H1 (cell line): ENCODE measurements around the gene GAPDHS. TPM values are rescaled to one million over a fixed set of nuclear protein-coding genes. Genes with fewer than 3 reads are reported as not detected.

Source experiments
- CTCF ChIA-PET: fragments of 300-600 bp; sonication (Branson Sonifier 250); formaldehyde crosslinking; loops from one replicate; lab custom pipeline; 2021; ENCODE audit not compliant: partially characterized antibody; lab: Charles Lee
- POLR2A ChIA-PET: fragments of 300-600 bp; sonication (Branson Sonifier 250); formaldehyde crosslinking; loops from one replicate; lab custom pipeline; 2021; ENCODE audit warnings: inconsistent platforms; ENCODE audit not compliant: partially characterized antibody; lab: Charles Lee
- DNase-seq, 2 experiments: peaks; one replicate each; pipeline versions ENCODE4 v3.0.0 to v3.0.0-alpha.2; 2010 to 2022; ENCODE audit warnings: low spot score in 2 of 2, low read depth in 1 of 2, mixed read lengths in 1 of 2
- FAIRE-seq: peaks from 2 replicates; lab custom pipeline; 2011; peaks lifted over from hg19 to GRCh38; lab: Jason Lieb, UNC
- H2AFZ ChIP-seq: 2 replicates; pipeline ENCODE4 v1.8.1; 2012; ENCODE audit warnings: low read length, inconsistent platforms
- H2AK5ac ChIP-seq: 2 replicates; pipeline ENCODE4 v1.6.1; 2013; ENCODE audit warnings: low read depth, low read length
- H2BK120ac ChIP-seq: replicated peaks from 2 replicates; pipeline ENCODE3; 2013; ENCODE audit warnings: low read depth, low read length, inconsistent platforms
- H2BK12ac ChIP-seq: 2 replicates; pipeline ENCODE4 v1.6.1; 2013; ENCODE audit warnings: low read depth, low read length
- H2BK15ac ChIP-seq: 2 replicates; pipeline ENCODE4 v1.6.1; 2013; ENCODE audit warnings: low read length
- H2BK20ac ChIP-seq: 2 replicates; pipeline ENCODE4 v1.6.1; 2013; ENCODE audit warnings: low read length
- H2BK5ac ChIP-seq: 2 replicates; pipeline ENCODE4 v1.6.1; 2013; ENCODE audit warnings: low read depth, low read length
- H3K14ac ChIP-seq: 2 replicates; pipeline ENCODE4 v1.6.1; 2013; ENCODE audit warnings: inconsistent platforms; ENCODE audit not compliant: insufficient read length
- H3K18ac ChIP-seq: 2 replicates; pipeline ENCODE4 v1.6.1; 2013; ENCODE audit warnings: low read length; ENCODE audit errors: extremely low read depth
- H3K23ac ChIP-seq: 2 replicates; pipeline ENCODE4 v1.6.1; 2013; ENCODE audit warnings: inconsistent platforms; ENCODE audit not compliant: insufficient read length
- H3K23me2 ChIP-seq: 2 replicates; pipeline ENCODE4 v1.6.1; 2013; ENCODE audit warnings: low read depth, low read length
- H3K27ac ChIP-seq: 2 replicates; pipeline ENCODE4 v1.6.1; 2011; ENCODE audit warnings: low read depth, low read length, inconsistent platforms
- H3K27me3 ChIP-seq, 4 experiments: replicated peaks in 1 of 4; 1 replicate in 1 of 4; 2 replicates in 3 of 4; pipeline versions ENCODE4 v1.6.1 to v1.8.1; 2011 to 2013; ENCODE audit warnings: low read length in 3 of 4, mild to moderate bottlenecking in 3 of 4, inconsistent platforms in 2 of 4, mixed read lengths in 2 of 4, moderate library complexity in 1 of 4; ENCODE audit not compliant: control insufficient read depth in 3 of 4, insufficient read depth in 3 of 4; ENCODE audit errors: extremely low read depth in 1 of 4
- H3K36me3 ChIP-seq, 4 experiments: 2 replicates each; pipeline versions ENCODE4 v1.6.1 to v1.8.1; 2011 to 2013; ENCODE audit warnings: mild to moderate bottlenecking in 4 of 4, low read length in 3 of 4, moderate library complexity in 2 of 4, control low read depth in 1 of 4, inconsistent platforms in 1 of 4; ENCODE audit not compliant: insufficient read depth in 4 of 4, control insufficient read depth in 2 of 4
- H3K4ac ChIP-seq: replicated peaks from 2 replicates; pipeline ENCODE3; 2013; ENCODE audit warnings: low read length, low read depth, mixed read lengths, inconsistent platforms; ENCODE audit not compliant: insufficient read length
- H3K4me1 ChIP-seq, 4 experiments: replicated peaks in 1 of 4; 1 replicate in 1 of 4; 2 replicates in 3 of 4; pipeline versions ENCODE4 v1.6.1 to v1.8.1; 2011 to 2013; ENCODE audit warnings: low read length in 3 of 4, inconsistent platforms in 2 of 4, mixed read lengths in 1 of 4; ENCODE audit not compliant: insufficient read depth in 4 of 4, control insufficient read depth in 3 of 4
- H3K4me2 ChIP-seq, 2 experiments: 2 replicates each; pipeline versions ENCODE4 v1.6.1 to v1.8.1; 2011 to 2013; ENCODE audit warnings: low read depth in 2 of 2, low read length in 2 of 2, control low read depth in 1 of 2, inconsistent platforms in 1 of 2, mild to moderate bottlenecking in 1 of 2; ENCODE audit not compliant: insufficient read depth in 1 of 2
- H3K4me3 ChIP-seq, 4 experiments: fragments of 200-600, 300-600 bp in 1 of 4; sonication (generic), shearing (Covaris generic), sonication (Bioruptor Twin) in 1 of 4; 2 replicates each; pipeline versions ENCODE4 v1.5.1 to v1.8.1; 2011 to 2016; ENCODE audit warnings: low read length in 4 of 4, low read depth in 3 of 4, control low read depth in 2 of 4, inconsistent platforms in 2 of 4, mild to moderate bottlenecking in 2 of 4, mixed read lengths in 1 of 4, moderate library complexity in 1 of 4; ENCODE audit not compliant: insufficient read depth in 2 of 4; ENCODE audit errors: extremely low read depth in 1 of 4
- H3K56ac ChIP-seq: replicated peaks from 2 replicates; pipeline ENCODE3; 2013; ENCODE audit warnings: low read depth, mild to moderate bottlenecking, mixed read lengths, low read length, inconsistent platforms; ENCODE audit not compliant: insufficient read length
- H3K79me1 ChIP-seq: 2 replicates; pipeline ENCODE4 v1.6.1; 2013; ENCODE audit warnings: low read depth, low read length, control low read depth
- H3K79me2 ChIP-seq, 2 experiments: 2 replicates each; pipeline versions ENCODE4 v1.6.1 to v1.8.1; 2012 to 2013; ENCODE audit warnings: low read length in 2 of 2, mild to moderate bottlenecking in 2 of 2, inconsistent platforms in 1 of 2; ENCODE audit not compliant: insufficient read depth in 2 of 2, control insufficient read depth in 1 of 2
- H3K9ac ChIP-seq, 4 experiments: replicated peaks in 1 of 4; 1 replicate in 1 of 4; 2 replicates in 3 of 4; pipeline versions ENCODE4 v1.6.1 to v1.8.1; 2011 to 2013; ENCODE audit warnings: low read depth in 3 of 4, low read length in 3 of 4, control low read depth in 2 of 4, mild to moderate bottlenecking in 2 of 4, moderate library complexity in 2 of 4, inconsistent platforms in 1 of 4; ENCODE audit errors: extremely low read depth in 1 of 4
- H3K9me3 ChIP-seq, 2 experiments: 2 replicates each; pipeline versions ENCODE4 v1.6.1 to v1.8.1; 2012 to 2013; ENCODE audit warnings: mild to moderate bottlenecking in 2 of 2, moderate library complexity in 2 of 2, control low read depth in 1 of 2, inconsistent platforms in 1 of 2, low read depth in 1 of 2, low read length in 1 of 2, mixed read lengths in 1 of 2; ENCODE audit not compliant: insufficient read depth in 2 of 2
- H4K20me1 ChIP-seq, 2 experiments: replicated peaks in 1 of 2; 2 replicates each; pipeline versions ENCODE3 to v1.8.1; 2011 to 2013; ENCODE audit warnings: inconsistent platforms in 2 of 2, low read length in 2 of 2, mild to moderate bottlenecking in 1 of 2; ENCODE audit not compliant: insufficient read depth in 2 of 2, control insufficient read depth in 1 of 2
- H4K5ac ChIP-seq: 2 replicates; pipeline ENCODE4 v1.6.1; 2013; ENCODE audit warnings: low read length, low read depth, mixed read lengths, inconsistent platforms; ENCODE audit not compliant: insufficient read length
- H4K8ac ChIP-seq: 2 replicates; pipeline ENCODE4 v1.8.0; 2013; ENCODE audit warnings: mild to moderate bottlenecking, moderate library complexity, low read length, inconsistent platforms; ENCODE audit not compliant: insufficient read depth; ENCODE audit errors: extremely low read depth
- H4K91ac ChIP-seq: replicated peaks from 2 replicates; pipeline ENCODE3; 2013; ENCODE audit warnings: low read length, mixed read lengths, inconsistent platforms; ENCODE audit not compliant: insufficient read length
- CBX5 ChIP-seq: fragments of 300-800, 300-1000 bp; sonication (generic); IDR thresholded peaks from 2 replicates; pipeline ENCODE4 v1.7.1; 2016; ENCODE audit warnings: antibody characterized with exemption, low read length, low read depth
- CREB1 ChIP-seq: IDR thresholded peaks from 2 replicates; pipeline ENCODE4 v1.6.1; 2012; ENCODE audit warnings: inconsistent platforms
- GTF2F1 ChIP-seq: IDR thresholded peaks from 2 replicates; pipeline ENCODE4 v1.6.1; 2012; ENCODE audit warnings: low read depth, low read length, improper control_type of control experiment, borderline replicate concordance
- KDM5A ChIP-seq: fragments of 200-600 bp; IDR thresholded peaks from 2 replicates; pipeline ENCODE4 v1.7.1; 2012; ENCODE audit warnings: mild to moderate bottlenecking, low read length, inconsistent platforms, mixed read lengths
- MAFK ChIP-seq: IDR thresholded peaks from 2 replicates; pipeline ENCODE4 v1.6.1; 2012; ENCODE audit warnings: low read depth, mild to moderate bottlenecking, improper control_type of control experiment, low read length
- POLR2AphosphoS5 ChIP-seq: IDR thresholded peaks from 2 replicates; pipeline ENCODE4 v1.6.1; 2011; ENCODE audit warnings: low read depth, low read length
- POU5F1 ChIP-seq: IDR thresholded peaks from 2 replicates; pipeline ENCODE4 v1.6.1; 2011; ENCODE audit warnings: low read depth, mild to moderate bottlenecking, low read length, moderate library complexity
- RNF2 ChIP-seq: fragments of 200-900, 300-1000 bp; sonication (generic); IDR thresholded peaks from 2 replicates; pipeline ENCODE4 v1.7.1; 2016; ENCODE audit warnings: borderline replicate concordance, low read depth, mild to moderate bottlenecking, antibody characterized with exemption, low read length; ENCODE audit not compliant: poor library complexity, severe bottlenecking; ENCODE audit errors: missing control alignments
- SIRT6 ChIP-seq: IDR thresholded peaks from one replicate; pipeline ENCODE4 v1.7.1; 2012; ENCODE audit warnings: low read length, inconsistent platforms
- SP2 ChIP-seq: IDR thresholded peaks from 2 replicates; pipeline ENCODE4 v1.6.1; 2012; ENCODE audit warnings: mild to moderate bottlenecking, low read length, inconsistent platforms
- TAF7 ChIP-seq: optimal IDR thresholded peaks from 2 replicates; pipeline ENCODE3; 2011; ENCODE audit warnings: low read depth, mild to moderate bottlenecking, inconsistent platforms, low read length, moderate library complexity, borderline replicate concordance
- TCF12 ChIP-seq: IDR thresholded peaks from 2 replicates; pipeline ENCODE4 v1.6.1; 2011; ENCODE audit warnings: low read depth, mild to moderate bottlenecking, low read length
- WGBS, 2 experiments: shearing (Covaris generic) in 1 of 2; methylation state at CpG; one replicate each; pipeline versions ENCODE4 v1.1.6 to v1.1.7; 2013 to 2015; ENCODE audit warnings: low lambda C conversion rate in 2 of 2, mixed read lengths in 2 of 2, inconsistent platforms in 1 of 2, low coverage in 1 of 2, missing lambda C conversion rate in 1 of 2; ENCODE audit not compliant: insufficient replicate concordance in 2 of 2, insufficient coverage in 1 of 2, insufficient read length in 1 of 2; ENCODE audit errors: extremely low coverage in 1 of 2, missing lambda C conversion rate in 1 of 2; 5-methylcytosine and 5-hydroxymethylcytosine counted together
- polyA plus RNA-seq, 7 experiments: library from polyadenylated mRNA; depleted of rRNA in 3 of 7; stranded (reverse) in 5 of 7; unstranded in 2 of 7; fragments of >200 nt in 5 of 7; fragments of 200-250 nt in 2 of 7; gene quantifications; 1 replicate in 5 of 7; 2 replicates in 1 of 7; 4 replicates in 1 of 7; pipeline versions ENCODE4 v1.2.1 to v1.2.3, GENCODE V29; 2011 to 2013; ENCODE audit warnings: missing spikeins in 2 of 7, mixed read lengths in 2 of 7
- total RNA-seq: library from RNA; stranded (reverse); fragmentation: NEBNext Ultra II Directional; extraction: Animal tissue kit (Norgen Biotek cat#: 25700); gene quantifications from 2 replicates; pipeline ENCODE4 v1.2.1, GENCODE V29; 2021

Gene GAPDHS
- total and polyA plus RNA-seq, 2 of the 8 experiments (the other 6 are each of a cell fraction or from before 2014, with no cell fraction given), result 0.26 TPM; not detected in 1

DNA sequence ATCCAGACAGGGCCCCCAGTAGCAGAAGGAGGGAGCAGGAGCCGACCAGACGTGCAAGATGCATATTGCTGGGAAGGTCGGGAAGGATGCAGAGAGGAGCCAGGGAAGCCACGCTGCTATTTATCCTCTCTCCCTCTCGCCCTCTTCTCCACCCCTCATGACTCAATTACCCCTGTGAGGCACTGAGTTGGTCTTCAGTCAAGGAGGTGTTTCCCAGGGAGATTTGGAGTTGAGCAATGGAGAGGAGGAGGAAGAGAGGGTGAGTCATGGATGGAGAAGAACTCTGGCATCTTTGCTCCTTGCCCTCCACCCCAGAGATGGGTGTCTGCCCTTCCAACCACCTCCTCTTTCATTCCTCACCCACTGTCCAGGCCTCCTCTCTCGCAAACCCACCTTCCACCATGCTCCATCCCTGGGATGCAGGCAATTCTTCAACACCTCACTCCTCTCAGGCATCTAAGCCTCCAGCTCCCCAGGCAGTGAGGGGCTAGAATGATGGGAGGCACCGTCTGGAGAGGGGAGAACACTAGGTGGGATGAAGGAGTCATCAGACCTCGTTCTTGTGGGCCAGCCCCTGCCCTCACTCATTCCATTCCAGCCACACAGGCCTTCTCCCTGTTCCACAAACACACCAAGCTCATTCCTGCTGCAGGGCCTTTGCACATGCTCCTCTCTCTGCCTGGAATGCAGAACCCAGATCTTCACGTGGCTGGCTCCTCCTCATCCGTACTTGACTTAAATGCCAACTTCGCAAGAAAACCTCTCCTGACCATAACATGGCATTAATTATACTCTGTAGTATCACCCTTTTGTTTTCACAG, 4.8 kb upstream of the GAPDHS start, which contains the start of gene SBSN:
Gene SBSN, minus strand, starts transcription at position 94 of the 821 bp plus-strand sequence. Its CDS starts 30 bp downstream, at position 64.
- Histone ChIP-seq H3K4me3 (no peak within 1 kb of the TSS), H3K9ac (no peak within 1 kb of the TSS), H3K4me1 (peaks cover 7 to 18% (median 11%) of the 10 kb centered on the region in 4 experiments), H4K5ac (no peak within 1 kb of the TSS), H2BK120ac (no peak within 1 kb of the TSS), H3K18ac (no peak within 1 kb of the TSS; the same call in 1 of the 2 replicates), H3K9me3 (no peaks in the 10 kb centered on the region), H2AFZ (no peak within 1 kb of the TSS), H2BK12ac (no peak within 1 kb of the TSS), H3K23me2 (peaks cover 3% of the 10 kb centered on the region; the same call in 1 of the 2 replicates), H2BK5ac (no peak within 1 kb of the TSS), H2BK20ac (no peak within 1 kb of the TSS), H2BK15ac (no peak within 1 kb of the TSS), H3K27me3 (peaks cover 0 to 17% (median 11%) of the 10 kb centered on the region in 4 experiments; a peak in 6 of 7 replicates), H3K4me2 (no peak within 1 kb of the TSS), H4K91ac (no peak within 1 kb of the TSS), H3K4ac (no peak within 1 kb of the TSS), H3K36me3 (no peaks in the 10 kb centered on the region), H3K56ac (no peak within 1 kb of the TSS), H2AK5ac (no peak within 1 kb of the TSS), H3K79me1 (no peaks in the 10 kb centered on the region), H4K8ac (no peak within 1 kb of the TSS), H3K79me2 (no peaks in the 10 kb centered on the region), H4K20me1 (no peaks in the 10 kb centered on the region), H3K27ac (no peak within 1 kb of the TSS), H3K14ac (no peak within 1 kb of the TSS), H3K23ac (no peak within 1 kb of the TSS)
- CTCF ChIA-PET, result interaction anchor here (1.8 to 2.9 kb wide), 2 partner anchors 18 to 33 kb away, joined by 6 to 14 read pairs; no protein-coding TSS in a partner anchor
- no peak for DNase-seq
- POLR2A ChIA-PET, result interaction anchor here (1.3 to 1.6 kb wide), 2 partner anchors 15 to 18 kb away, joined by 3 to 4 read pairs; no protein-coding TSS in a partner anchor
- 84% methylated on average over 11 of the region's 11 CpGs; no CpG with 5 or more reads in 1 of the 2 experiments for WGBS, 2 experiments
- no peak for FAIRE-seq
- TF ChIP-seq CBX5, result no peak
- TF ChIP-seq TAF7, result no peak
- no peak for TF ChIP-seq RNF2
- TF ChIP-seq MAFK, result no peak
- no peak for TF ChIP-seq KDM5A
- no peak for TF ChIP-seq GTF2F1
- no peak for TF ChIP-seq SIRT6
- TF ChIP-seq CREB1, result no peak
- TF ChIP-seq SP2, result no peak
- TF ChIP-seq POU5F1, result no peak
- no peak for TF ChIP-seq POLR2AphosphoS5
- TF ChIP-seq TCF12, result no peak
